Body of pancreas (tissue), 4 donors: ENCODE data around the gene LPAR3. TPM values are rescaled to one million over a fixed set of nuclear protein-coding genes. Genes with fewer than 3 reads are reported as not detected.
A peak's percentile ranks its signal among the peaks of the same experiment; 100 is the strongest.

ENCODE experiments used
- ATAC-seq: fragments of 150-250 bp; one replicate; pipeline ENCODE4 v1.9.1; 2016
- DNase-seq, 4 donors: peaks; one replicate each; pipeline ENCODE4 v3.0.0-alpha.2; 2019
- H3K27ac ChIP-seq, 4 donors: fragments of 200-600 bp; sonication (generic); 1 replicate in 3 of 4; 2 replicates in 1 of 4; pipeline versions ENCODE4 v1.5.1 to v1.6.1; 2016 to 2019; ENCODE audit warnings: mild to moderate bottlenecking in 1 of 4, mixed read lengths in 1 of 4, moderate library complexity in 1 of 4
- H3K27me3 ChIP-seq, 2 donors: fragments of 200-600 bp; sonication (generic); one replicate each; pipeline ENCODE4 v1.6.0; 2016; ENCODE audit warnings: mild to moderate bottlenecking in 1 of 2
- H3K36me3 ChIP-seq, 2 donors: fragments of 200-600 bp; sonication (generic); replicated peaks in 1 of 2; 2 replicates each; pipeline ENCODE4 v1.5.1; 2016; ENCODE audit warnings: low read depth in 2 of 2; ENCODE audit not compliant: insufficient read depth in 1 of 2
- H3K4me1 ChIP-seq: fragments of 200-600 bp; sonication (generic); one replicate; pipeline ENCODE4 v1.6.0; 2016
- H3K4me3 ChIP-seq, 2 donors: fragments of 200-600 bp; sonication (generic); 1 replicate in 1 of 2; 2 replicates in 1 of 2; pipeline ENCODE4 v1.5.1; 2016 to 2019
- H3K9me3 ChIP-seq, 3 donors: fragments of 200-600 bp; sonication (generic); 1 replicate in 2 of 3; 2 replicates in 1 of 3; pipeline ENCODE4 v1.5.1; 2016
- CTCF ChIP-seq, 7 experiments: fragments of 450-650 bp in 4 of 7; fragments of 200-600 bp in 3 of 7; sonication (generic) in 3 of 7; IDR thresholded peaks; one replicate each; pipeline ENCODE4 v1.5.1; 2016 to 2019; ENCODE audit warnings: antibody characterized with exemption in 7 of 7
- POLR2A ChIP-seq, 3 donors: fragments of 450-650 bp; IDR thresholded peaks; one replicate each; pipeline ENCODE4 v1.6.1; 2016; ENCODE audit warnings: antibody characterized with exemption in 3 of 3, mild to moderate bottlenecking in 2 of 3
- WGBS, 2 donors: methylation state at CpG; one replicate each; pipeline ENCODE4 v1.1.5; 2017; 5-methylcytosine and 5-hydroxymethylcytosine counted together
- intact Hi-C: fragments of 100-400 bp; cut with DNase I; formaldehyde crosslinking; loops from one replicate; pipeline ENCODE4 v1.15.1; 2023
- total RNA-seq, 2 donors: library from RNA; depleted of rRNA; stranded (reverse); fragments of >200 nt; gene quantifications; one replicate each; pipeline ENCODE4 v1.1.0, GENCODE V29; 2016

LPAR3 gene
- total RNA-seq, 2 donors from 2014 or later: 17.1 to 19.7 TPM

- Histone ChIP-seq H3K4me1 (peaks cover 24% of the 10 kb centered on the region), H3K36me3 (no peaks in the 10 kb centered on the region), H3K9me3 (no peaks in the 10 kb centered on the region), H3K4me3 (no peak overlapping the region), H3K27ac (no peak overlapping the region), H3K27me3 (no peaks in the 10 kb centered on the region)
- DNase-seq: no peak
- intact Hi-C loops: no loop called here
- ATAC-seq: no peak
- TF ChIP-seq POLR2A (IDR thresholded peaks at IDR 0.05) (no peak), CTCF (IDR thresholded peaks at IDR 0.05) (no peak)
- WGBS, 2 donors: 50 to 63% methylated on average over 3 of the region's 3 CpGs
Measured at GRCh38 chr1:84836145-84836544, 56.9 kb downstream of the LPAR3 start.

GRCh38 chr1:84835169-84835568, 57.8 kb downstream of the LPAR3 start:
- DNase-seq (no peak), ATAC-seq (no peak)
- Histone ChIP-seq H3K4me1 (peaks cover 24% of the 10 kb centered on the region), H3K36me3 (no peaks in the 10 kb centered on the region), H3K27me3 (no peaks in the 10 kb centered on the region), H3K9me3 (no peaks in the 10 kb centered on the region), H3K4me3 (no peak overlapping the region), H3K27ac (peak overlapping the region in 2 of 4 donors; percentile 60 to 68)
- TF ChIP-seq CTCF (IDR thresholded peaks at IDR 0.05) (no peak), POLR2A (IDR thresholded peaks at IDR 0.05) (no peak)
- intact Hi-C loops: no loop called here
- 71 to 81% methylated on average over 7 of the region's 7 CpGs for WGBS, 2 donors

- TF ChIP-seq POLR2A (IDR thresholded peaks at IDR 0.05) (no peak), CTCF (IDR thresholded peaks at IDR 0.05) (no peak)
- Histone ChIP-seq H3K36me3 (no peaks in the 10 kb centered on the region), H3K9me3 (no peaks in the 10 kb centered on the region), H3K27ac (peak overlapping the region in 3 of 4 donors; percentile 13 to 68 (median 60)), H3K4me1 (peaks cover 24% of the 10 kb centered on the region), H3K4me3 (no peak overlapping the region), H3K27me3 (no peaks in the 10 kb centered on the region)
- ATAC-seq: peak; percentile 80
- intact Hi-C loops: no loop called here
- peak in 2 of 4 donors; percentile 51 to 53 for DNase-seq
- WGBS, 2 donors: 85 to 92% methylated on average over 1 of the region's 1 CpG
Measured at GRCh38 chr1:84834419-84835064, 58.5 kb downstream of the LPAR3 start.

- intact Hi-C loops: no loop called here
- 90 to 98% methylated on average over 4 of the region's 4 CpGs for WGBS, 2 donors
- ATAC-seq: no peak
Measured at GRCh38 chr1:84833194-84833593, 59.8 kb downstream of the LPAR3 start.

More at GRCh38 chr1:84833194-84833593, 59.8 kb downstream of the LPAR3 start:
- peak overlapping the region in 1 of 4 donors; percentile 2 for H3K27ac ChIP-seq
- no peak for DNase-seq
- H3K4me1 ChIP-seq: peaks cover 24% of the 10 kb centered on the region
- no peaks in the 10 kb centered on the region for H3K9me3 ChIP-seq
- H3K36me3 ChIP-seq: no peaks in the 10 kb centered on the region
- TF ChIP-seq CTCF (IDR thresholded peaks at IDR 0.05): no peak
- no peak for TF ChIP-seq POLR2A (IDR thresholded peaks at IDR 0.05)
- H3K4me3 ChIP-seq: no peak overlapping the region
- H3K27me3 ChIP-seq: no peaks in the 10 kb centered on the region
